Measurements from ENCODE around the gene RALGPS2.

The RALGPS2 gene

DNA sequence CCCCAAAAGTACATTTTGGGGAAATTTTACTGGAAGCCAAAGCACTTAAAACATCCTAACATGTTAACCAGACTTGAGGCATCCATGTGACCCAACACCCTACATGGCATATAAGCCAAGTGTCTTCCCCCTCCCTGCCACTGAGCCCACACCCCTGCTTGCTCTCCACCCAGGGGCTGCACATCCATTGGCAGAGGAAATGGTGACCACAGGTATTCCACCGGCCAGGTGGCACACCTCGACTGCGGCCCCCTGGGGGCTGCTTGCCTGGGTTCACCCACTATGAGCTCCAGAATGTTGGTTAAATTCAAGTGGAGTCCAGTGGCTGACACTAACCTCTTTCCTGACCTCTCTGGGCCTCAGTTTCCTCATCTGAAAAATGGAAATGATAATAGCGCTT is 236.3 kb downstream of the RALGPS2 start:
- Histone ChIP-seq H3K4me2 (ENCODE audit: low read length) (no peak overlapping the region), H3K27me3 (ENCODE audit: control insufficient read depth, insufficient read depth, low read length) (no peaks in the 10 kb centered on the region), H3K9me3 (ENCODE audit: control insufficient read depth, low read length) (no peaks in the 10 kb centered on the region), H3K9ac (no peak overlapping the region), H3K27ac (no peak overlapping the region), H3K79me2 (no peaks in the 10 kb centered on the region), H3K4me3 (ENCODE audit: low read depth, low read length) (no peak overlapping the region), H3K4me1 (no peaks in the 10 kb centered on the region), H3K36me3 (ENCODE audit: control insufficient read depth, insufficient read depth, low read length) (no peaks in the 10 kb centered on the region), H2AFZ (no peak overlapping the region)
- TF ChIP-seq, protein P1, sequence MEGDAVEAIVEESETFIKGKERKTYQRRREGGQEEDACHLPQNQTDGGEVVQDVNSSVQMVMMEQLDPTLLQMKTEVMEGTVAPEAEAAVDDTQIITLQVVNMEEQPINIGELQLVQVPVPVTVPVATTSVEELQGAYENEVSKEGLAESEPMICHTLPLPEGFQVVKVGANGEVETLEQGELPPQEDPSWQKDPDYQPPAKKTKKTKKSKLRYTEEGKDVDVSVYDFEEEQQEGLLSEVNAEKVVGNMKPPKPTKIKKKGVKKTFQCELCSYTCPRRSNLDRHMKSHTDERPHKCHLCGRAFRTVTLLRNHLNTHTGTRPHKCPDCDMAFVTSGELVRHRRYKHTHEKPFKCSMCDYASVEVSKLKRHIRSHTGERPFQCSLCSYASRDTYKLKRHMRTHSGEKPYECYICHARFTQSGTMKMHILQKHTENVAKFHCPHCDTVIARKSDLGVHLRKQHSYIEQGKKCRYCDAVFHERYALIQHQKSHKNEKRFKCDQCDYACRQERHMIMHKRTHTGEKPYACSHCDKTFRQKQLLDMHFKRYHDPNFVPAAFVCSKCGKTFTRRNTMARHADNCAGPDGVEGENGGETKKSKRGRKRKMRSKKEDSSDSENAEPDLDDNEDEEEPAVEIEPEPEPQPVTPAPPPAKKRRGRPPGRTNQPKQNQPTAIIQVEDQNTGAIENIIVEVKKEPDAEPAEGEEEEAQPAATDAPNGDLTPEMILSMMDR (IDR thresholded peaks at IDR 0.05): no peak

GRCh38 chr1:178961868-178962267 is 236.8 kb downstream of the RALGPS2 start:
- H2AFZ ChIP-seq: no peak overlapping the region
- H3K9ac ChIP-seq: no peak overlapping the region
- no peaks in the 10 kb centered on the region for H3K36me3 ChIP-seq (ENCODE audit: control insufficient read depth, insufficient read depth, low read length)
- H3K4me3 ChIP-seq (ENCODE audit: low read depth, low read length): no peak overlapping the region
- no peaks in the 10 kb centered on the region for H3K9me3 ChIP-seq (ENCODE audit: control insufficient read depth, low read length)
- no peaks in the 10 kb centered on the region for H3K4me1 ChIP-seq
- H3K27me3 ChIP-seq (ENCODE audit: control insufficient read depth, insufficient read depth, low read length): no peaks in the 10 kb centered on the region
- no peak overlapping the region for H3K4me2 ChIP-seq (ENCODE audit: low read length)
- no peak overlapping the region for H3K27ac ChIP-seq
- TF ChIP-seq, protein P1 (IDR thresholded peaks at IDR 0.05): no peak
- no peaks in the 10 kb centered on the region for H3K79me2 ChIP-seq

DNA sequence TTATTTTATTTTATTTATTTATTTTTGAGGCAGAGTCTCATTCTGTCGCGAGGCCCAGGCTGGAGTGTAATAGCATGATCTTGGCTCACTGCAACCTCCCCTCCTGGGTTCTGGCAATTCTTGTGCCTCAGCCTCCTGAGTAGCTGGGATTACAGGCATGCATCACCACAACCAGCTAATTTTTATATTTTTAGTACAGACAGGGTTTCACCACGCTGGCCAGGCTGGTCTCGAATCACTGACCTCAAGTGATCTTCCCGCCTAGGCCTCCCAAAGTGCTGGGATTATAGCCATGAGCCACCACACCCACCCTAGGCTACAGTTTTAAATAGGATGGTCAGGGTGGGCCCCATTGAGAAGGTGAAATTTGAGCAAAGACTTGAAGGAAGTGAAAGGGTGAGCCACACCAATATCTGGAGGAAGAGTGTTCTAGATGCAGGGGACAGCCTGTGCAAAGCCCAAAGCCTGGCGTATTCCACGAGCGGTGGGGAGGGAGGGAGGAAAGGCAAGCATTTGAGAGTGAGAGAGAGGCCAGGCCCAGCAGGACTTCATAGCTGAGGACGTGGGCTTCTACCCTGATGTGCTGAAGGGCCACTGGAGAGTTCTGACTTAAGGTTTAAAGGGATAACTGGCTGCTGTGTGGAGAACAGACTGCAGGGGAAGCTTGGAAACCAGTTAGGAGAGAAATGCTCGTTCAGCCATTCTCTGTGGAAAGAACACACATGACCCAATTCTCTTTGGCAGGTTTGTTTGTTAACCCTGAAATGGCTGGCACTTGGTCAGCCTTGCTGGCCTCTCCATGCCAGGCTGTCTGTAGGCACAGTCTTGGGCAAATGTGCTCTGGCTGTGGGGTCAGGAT is 238.0 kb downstream of the RALGPS2 start:
- Histone ChIP-seq H3K4me3 (ENCODE audit: low read depth, low read length) (no peak overlapping the region), H3K36me3 (ENCODE audit: control insufficient read depth, insufficient read depth, low read length) (no peaks in the 10 kb centered on the region), H3K79me2 (no peaks in the 10 kb centered on the region), H3K27me3 (ENCODE audit: control insufficient read depth, insufficient read depth, low read length) (no peaks in the 10 kb centered on the region), H3K4me1 (no peaks in the 10 kb centered on the region), H3K4me2 (ENCODE audit: low read length) (no peak overlapping the region), H3K9me3 (ENCODE audit: control insufficient read depth, low read length) (no peaks in the 10 kb centered on the region), H3K9ac (no peak overlapping the region), H2AFZ (no peak overlapping the region), H3K27ac (no peak overlapping the region)
- TF ChIP-seq, protein P1 (IDR thresholded peaks at IDR 0.05): no peak

DNA sequence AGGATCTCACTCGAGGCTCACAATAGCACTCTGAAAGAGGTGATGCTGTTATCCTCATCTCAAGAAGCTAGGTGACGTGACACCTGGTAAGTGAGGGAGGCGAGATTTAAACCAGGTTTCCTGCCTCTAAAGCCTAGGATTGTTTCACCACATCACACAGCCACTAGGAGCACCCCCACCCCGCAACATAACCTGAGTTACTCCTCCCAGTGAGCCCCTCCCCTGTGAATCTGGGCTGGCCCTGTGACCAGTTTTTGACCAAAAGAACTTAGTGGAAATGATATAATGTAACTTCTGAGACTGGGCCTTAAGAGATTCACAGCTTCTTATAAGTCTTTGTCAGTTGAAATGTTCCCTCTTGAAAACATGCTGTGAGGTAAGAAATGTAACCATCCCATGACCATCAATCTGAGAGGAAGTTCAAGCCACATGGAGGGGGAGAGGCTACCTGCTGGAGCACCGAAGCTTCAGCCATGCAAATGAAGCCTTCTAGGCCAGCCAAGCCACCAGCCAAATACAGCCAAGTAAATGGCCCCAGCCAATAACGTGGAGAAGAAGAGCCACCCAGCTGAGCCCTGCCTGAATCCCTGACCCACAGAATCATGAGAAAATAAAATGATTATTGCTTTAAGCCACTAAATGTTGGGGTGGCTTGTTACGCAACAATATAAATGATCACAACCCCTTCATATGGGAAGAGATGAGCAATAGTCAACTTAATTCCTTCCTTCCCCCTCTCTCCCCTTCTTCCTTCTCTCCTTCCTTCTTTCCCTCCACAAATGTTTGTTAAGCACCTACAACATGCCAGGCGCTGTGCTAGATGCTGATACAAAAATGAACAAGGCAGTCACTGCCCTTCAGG is 239.7 kb downstream of the RALGPS2 start:
- Histone ChIP-seq H3K36me3 (ENCODE audit: control insufficient read depth, insufficient read depth, low read length) (no peaks in the 10 kb centered on the region), H3K27ac (no peak overlapping the region), H3K27me3 (ENCODE audit: control insufficient read depth, insufficient read depth, low read length) (no peaks in the 10 kb centered on the region), H3K9me3 (ENCODE audit: control insufficient read depth, low read length) (no peaks in the 10 kb centered on the region), H3K4me2 (ENCODE audit: low read length) (no peak overlapping the region), H3K4me1 (no peaks in the 10 kb centered on the region), H3K4me3 (ENCODE audit: low read depth, low read length) (no peak overlapping the region), H3K79me2 (no peaks in the 10 kb centered on the region), H2AFZ (no peak overlapping the region), H3K9ac (no peak overlapping the region)
- TF ChIP-seq, protein P1 (IDR thresholded peaks at IDR 0.05): no peak

Data from parathyroid adenoma (tissue), 2 donors.